Psoas muscle (tissue), 8 donors: ENCODE results near the gene HABP4. TPM values are rescaled to one million over a fixed set of nuclear protein-coding genes. Genes with fewer than 3 reads are reported as not detected.

Experiments used
- ATAC-seq, 4 donors: fragments of 200-7000 bp; cut with Tn5 transposase; one replicate each; pipeline ENCODE4 v1.9.1; 2020; ENCODE audit warnings: moderate library complexity in 3 of 4, mild to moderate bottlenecking in 2 of 4
- DNase-seq, 2 donors: peaks; one replicate each; pipeline ENCODE4 v3.0.0-alpha.2; 2020
- H3K27ac ChIP-seq: fragments of 200-600 bp; one replicate; pipeline ENCODE4 v1.8.0; 2022
- H3K27me3 ChIP-seq, 3 donors: fragments of 200-600 bp in 1 of 3; one replicate each; pipeline versions ENCODE4 v1.6.1 to v1.8.0; 2013 to 2022; ENCODE audit warnings: low read length in 2 of 3, mild to moderate bottlenecking in 2 of 3, moderate library complexity in 1 of 3; ENCODE audit not compliant: insufficient read depth in 3 of 3
- H3K36me3 ChIP-seq, 2 donors: fragments of 200-600 bp in 1 of 2; one replicate each; pipeline versions ENCODE4 v1.6.1 to v1.8.0; 2013 to 2022; ENCODE audit warnings: low read depth in 1 of 2, mild to moderate bottlenecking in 1 of 2, moderate library complexity in 1 of 2; ENCODE audit not compliant: insufficient read depth in 1 of 2
- H3K4me1 ChIP-seq: fragments of 200-600 bp; one replicate; pipeline ENCODE4 v1.8.0; 2022
- H3K4me3 ChIP-seq: fragments of 200-600 bp; one replicate; pipeline ENCODE4 v1.8.0; 2022; ENCODE audit warnings: mild to moderate bottlenecking
- H3K9me3 ChIP-seq: fragments of 200-600 bp; one replicate; pipeline ENCODE4 v1.8.0; 2022
- WGBS, 3 donors: extraction: QIAGEN DNeasy Blood & Tissue Kit; methylation state at CpG; one replicate each; pipeline versions ENCODE4 v1.1.6 to v1.1.7; 2013; 5-methylcytosine and 5-hydroxymethylcytosine counted together
- intact Hi-C, 2 donors: fragments of 100-400 bp; cut with DNase I; formaldehyde crosslinking; loops; one replicate each; pipeline versions ENCODE4 v1.11.0 to v1.14.2; 2022
- polyA plus RNA-seq, 3 donors: library from polyadenylated mRNA; stranded (reverse); fragments of 200-250 nt; gene quantifications; one replicate each; pipeline ENCODE4 v1.2.3, GENCODE V29; 2013
- total RNA-seq, 4 donors: library from RNA; stranded (reverse); fragmentation: NEBNext Ultra II Directional in 2 of 4; extraction: Animal tissue kit (Norgen Biotek cat#: 25700) in 2 of 4; gene quantifications; one replicate each; pipeline versions ENCODE4 v1.2.1 to v1.2.4, GENCODE V29; 2021 to 2023
- TF ChIP-seq, protein P1 (sequence below): fragments of 200-600 bp; IDR thresholded peaks from one replicate; pipeline ENCODE4 v1.8.0; 2022; ENCODE audit warnings: antibody characterized with exemption
- donor health status: healthy with polysubstance abuse.
- donor health status: DM: no; HTN: no; CAD: no; lungs with moderate emphysema.
- donor health status: Bipolar disorder and iron deficiency.
- donor health status: healthy.
- donor health status: DM: yes; HTN: yes; CAD: no.
- donor health status: DM: no; HTN: no; CAD: no.
- donor health status: DM: no; HTN: no; CAD: no.
- donor health status: DM: yes; HTN: yes; CAD: no.

Gene HABP4
- total and polyA plus RNA-seq, 7 donors = 6.4 to 14.4 (median 9.3) TPM

DNA sequence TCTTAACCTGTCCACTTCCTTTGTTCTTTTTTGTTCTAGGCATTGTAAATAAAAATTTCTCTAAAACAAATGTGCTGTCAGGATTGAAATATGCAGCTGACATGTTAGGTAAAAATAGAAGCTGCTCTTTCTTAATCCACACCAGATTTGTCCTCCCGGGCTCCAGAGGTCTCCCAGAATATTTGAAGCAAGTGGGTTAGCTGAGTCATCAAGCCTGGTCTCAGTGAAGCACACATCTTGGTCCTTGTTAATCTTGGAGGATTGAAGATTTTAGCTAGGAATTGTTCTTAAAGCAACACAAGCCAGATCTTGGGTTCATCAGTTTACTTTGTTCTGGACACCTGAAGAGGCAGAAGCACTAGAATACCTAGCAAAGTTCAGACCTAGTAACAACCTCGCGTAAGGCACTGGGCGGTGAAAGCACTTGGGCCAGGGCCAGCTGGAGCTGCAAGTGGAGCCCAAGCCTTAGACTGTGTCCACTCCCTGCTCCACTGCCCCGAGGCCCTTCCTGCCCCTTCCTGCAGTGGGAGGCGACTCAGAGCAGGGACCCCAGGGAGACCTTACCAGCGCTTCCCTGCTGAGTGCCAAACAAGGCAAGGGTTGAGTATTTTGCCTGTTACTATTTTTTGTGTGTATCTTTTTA lies 36.5 kb downstream of the HABP4 start:
- TF ChIP-seq, protein P1, sequence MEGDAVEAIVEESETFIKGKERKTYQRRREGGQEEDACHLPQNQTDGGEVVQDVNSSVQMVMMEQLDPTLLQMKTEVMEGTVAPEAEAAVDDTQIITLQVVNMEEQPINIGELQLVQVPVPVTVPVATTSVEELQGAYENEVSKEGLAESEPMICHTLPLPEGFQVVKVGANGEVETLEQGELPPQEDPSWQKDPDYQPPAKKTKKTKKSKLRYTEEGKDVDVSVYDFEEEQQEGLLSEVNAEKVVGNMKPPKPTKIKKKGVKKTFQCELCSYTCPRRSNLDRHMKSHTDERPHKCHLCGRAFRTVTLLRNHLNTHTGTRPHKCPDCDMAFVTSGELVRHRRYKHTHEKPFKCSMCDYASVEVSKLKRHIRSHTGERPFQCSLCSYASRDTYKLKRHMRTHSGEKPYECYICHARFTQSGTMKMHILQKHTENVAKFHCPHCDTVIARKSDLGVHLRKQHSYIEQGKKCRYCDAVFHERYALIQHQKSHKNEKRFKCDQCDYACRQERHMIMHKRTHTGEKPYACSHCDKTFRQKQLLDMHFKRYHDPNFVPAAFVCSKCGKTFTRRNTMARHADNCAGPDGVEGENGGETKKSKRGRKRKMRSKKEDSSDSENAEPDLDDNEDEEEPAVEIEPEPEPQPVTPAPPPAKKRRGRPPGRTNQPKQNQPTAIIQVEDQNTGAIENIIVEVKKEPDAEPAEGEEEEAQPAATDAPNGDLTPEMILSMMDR = no peak
- DNase-seq = peak; percentile 53 to 79
- intact Hi-C loops = no loop called here
- no peaks in the 10 kb centered on the region for H3K27me3 ChIP-seq
- H3K4me3 ChIP-seq = no peak overlapping the region
- H3K27ac ChIP-seq = peak overlapping the region; percentile 57
- peaks cover 0 to 50% of the 10 kb centered on the region in 2 donors for H3K36me3 ChIP-seq
- no peaks in the 10 kb centered on the region for H3K9me3 ChIP-seq
- peak; percentile 74 to 95 (median 91) for ATAC-seq
- H3K4me1 ChIP-seq = peaks cover 16% of the 10 kb centered on the region
- 14 to 20% (median 18%) methylated on average over 7 of the region's 7 CpGs for WGBS, 3 donors

DNA sequence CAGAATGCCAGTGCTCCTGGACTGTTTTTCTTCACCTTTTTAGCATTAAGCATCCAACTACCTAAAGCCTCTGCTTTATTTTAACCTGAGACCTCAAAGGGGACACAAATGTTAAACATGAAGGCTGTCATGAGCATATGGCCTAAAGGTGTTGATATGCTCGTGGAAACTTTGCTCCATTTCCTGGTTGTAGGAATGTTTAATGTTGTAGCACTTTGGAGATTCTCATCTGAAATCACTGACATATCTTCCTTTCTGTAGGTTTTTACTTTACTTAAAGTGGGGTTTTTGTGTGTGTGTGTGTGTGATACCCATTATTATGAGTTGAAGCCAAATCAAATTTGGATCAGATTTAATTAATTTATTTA lies 37.0 kb downstream of the HABP4 start:
- peaks cover 16% of the 10 kb centered on the region for H3K4me1 ChIP-seq
- no peak for DNase-seq
- H3K27ac ChIP-seq = peak overlapping the region; percentile 57
- TF ChIP-seq, protein P1 = no peak
- intact Hi-C loops = no loop called here
- no peak overlapping the region for H3K4me3 ChIP-seq
- 50 to 64% (median 62%) methylated on average over 1 of the region's 1 CpG for WGBS, 3 donors
- H3K9me3 ChIP-seq = no peaks in the 10 kb centered on the region
- peaks cover 0 to 51% of the 10 kb centered on the region in 2 donors for H3K36me3 ChIP-seq
- H3K27me3 ChIP-seq = no peaks in the 10 kb centered on the region
- no peak for ATAC-seq

DNA sequence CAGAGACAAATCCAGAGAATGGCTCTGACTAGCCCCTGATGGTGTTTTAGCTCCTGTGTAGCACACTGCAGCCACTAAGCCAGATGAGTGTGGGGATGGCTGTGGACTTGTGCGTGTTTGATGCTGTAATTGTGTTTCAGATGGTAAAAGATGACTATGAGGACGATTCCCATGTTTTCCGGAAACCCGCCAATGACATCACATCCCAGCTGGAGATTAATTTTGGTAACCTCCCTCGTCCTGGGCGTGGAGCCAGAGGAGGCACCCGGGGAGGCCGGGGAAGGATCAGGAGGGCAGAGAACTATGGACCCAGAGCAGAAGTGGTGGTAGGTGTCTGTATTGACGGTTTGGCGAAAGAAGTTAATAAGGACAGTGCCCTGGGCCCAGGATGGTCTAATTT lies 38.0 kb downstream of the HABP4 start:
- Histone ChIP-seq H3K9me3 (no peaks in the 10 kb centered on the region), H3K27ac (peak overlapping the region; percentile 57), H3K27me3 (no peaks in the 10 kb centered on the region), H3K4me1 (peaks cover 16% of the 10 kb centered on the region), H3K36me3 (peaks cover 0 to 58% of the 10 kb centered on the region in 2 donors), H3K4me3 (no peak overlapping the region)
- no peak for ATAC-seq
- intact Hi-C loops = no loop called here
- DNase-seq = peak in 1 of 2 donors; percentile 68
- WGBS, 3 donors = 58 to 72% (median 63%) methylated on average over 10 of the region's 10 CpGs
- TF ChIP-seq, protein P1 = no peak

DNA sequence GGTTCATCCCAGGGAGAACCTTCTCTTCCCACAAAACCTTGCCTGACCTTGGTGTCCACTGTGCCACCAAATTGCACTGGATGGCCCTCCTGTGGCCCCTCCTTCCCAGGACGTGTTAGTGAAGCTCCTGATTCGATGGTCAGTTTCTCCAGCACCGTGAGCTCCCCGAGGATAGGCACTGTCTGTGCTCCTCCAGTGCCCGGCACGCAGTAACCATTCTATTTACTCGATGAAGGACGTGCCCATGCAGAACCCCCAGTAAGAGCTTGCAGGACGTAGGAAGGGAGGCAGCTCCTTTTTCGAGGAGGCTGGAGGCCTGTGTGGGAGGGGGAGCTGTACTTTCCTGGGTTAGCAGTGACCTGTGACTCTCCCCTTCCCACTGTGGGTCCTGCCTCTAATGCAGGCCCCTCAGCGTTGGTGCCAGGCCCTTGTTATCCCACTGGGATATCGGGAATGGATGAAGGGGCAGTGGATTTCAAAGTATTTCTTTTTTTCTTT lies 39.6 kb downstream of the HABP4 start:
- intact Hi-C loops = no loop called here
- no peak overlapping the region for H3K4me3 ChIP-seq
- peaks cover 16% of the 10 kb centered on the region for H3K4me1 ChIP-seq
- TF ChIP-seq, protein P1 = no peak
- ATAC-seq (no peak), DNase-seq (no peak)
- H3K36me3 ChIP-seq = peaks cover 0 to 55% of the 10 kb centered on the region in 2 donors
- 90 to 95% (median 90%) methylated on average over 12 of the region's 12 CpGs for WGBS, 3 donors
- no peak overlapping the region for H3K27ac ChIP-seq
- H3K27me3 ChIP-seq = no peaks in the 10 kb centered on the region
- no peaks in the 10 kb centered on the region for H3K9me3 ChIP-seq
